ENCODE measurements around the gene SLC35E1.

SLC35E1 gene

GRCh38 chr19:16590876-16591802 is 18.9 kb upstream of the SLC35E1 start:
- H3K4me3 ChIP-seq (ENCODE audit: low read depth, low read length): no peak overlapping the region
- TF ChIP-seq, protein P1, sequence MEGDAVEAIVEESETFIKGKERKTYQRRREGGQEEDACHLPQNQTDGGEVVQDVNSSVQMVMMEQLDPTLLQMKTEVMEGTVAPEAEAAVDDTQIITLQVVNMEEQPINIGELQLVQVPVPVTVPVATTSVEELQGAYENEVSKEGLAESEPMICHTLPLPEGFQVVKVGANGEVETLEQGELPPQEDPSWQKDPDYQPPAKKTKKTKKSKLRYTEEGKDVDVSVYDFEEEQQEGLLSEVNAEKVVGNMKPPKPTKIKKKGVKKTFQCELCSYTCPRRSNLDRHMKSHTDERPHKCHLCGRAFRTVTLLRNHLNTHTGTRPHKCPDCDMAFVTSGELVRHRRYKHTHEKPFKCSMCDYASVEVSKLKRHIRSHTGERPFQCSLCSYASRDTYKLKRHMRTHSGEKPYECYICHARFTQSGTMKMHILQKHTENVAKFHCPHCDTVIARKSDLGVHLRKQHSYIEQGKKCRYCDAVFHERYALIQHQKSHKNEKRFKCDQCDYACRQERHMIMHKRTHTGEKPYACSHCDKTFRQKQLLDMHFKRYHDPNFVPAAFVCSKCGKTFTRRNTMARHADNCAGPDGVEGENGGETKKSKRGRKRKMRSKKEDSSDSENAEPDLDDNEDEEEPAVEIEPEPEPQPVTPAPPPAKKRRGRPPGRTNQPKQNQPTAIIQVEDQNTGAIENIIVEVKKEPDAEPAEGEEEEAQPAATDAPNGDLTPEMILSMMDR (IDR thresholded peaks at IDR 0.05; ENCODE audit: low read depth, low read length): no peak

DNA sequence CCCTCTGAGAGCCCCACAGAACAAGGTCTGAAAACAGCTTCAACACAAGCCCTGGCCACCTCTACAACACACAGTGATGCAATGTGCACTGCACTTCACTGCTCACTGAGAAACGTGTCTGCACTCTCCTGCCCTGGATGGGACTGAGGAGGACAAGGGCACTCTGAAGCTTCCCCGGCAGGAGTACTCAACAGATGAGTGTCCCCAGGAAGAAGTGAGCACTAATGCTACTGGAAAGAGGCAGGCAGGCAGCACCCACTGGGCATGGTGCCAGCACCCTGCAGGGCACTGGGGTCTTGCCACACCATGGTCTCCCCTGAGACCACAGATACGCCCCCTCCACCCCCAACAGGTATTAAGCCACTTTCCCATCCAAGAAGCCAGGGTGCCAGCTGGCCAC is 17.7 kb upstream of the SLC35E1 start:
- H3K4me3 ChIP-seq (ENCODE audit: low read depth, low read length): no peak overlapping the region
- TF ChIP-seq, protein P1 (IDR thresholded peaks at IDR 0.05; ENCODE audit: low read depth, low read length): no peak

GRCh38 chr19:16588824-16589577 is 16.8 kb upstream of the SLC35E1 start:
- TF ChIP-seq, protein P1 (IDR thresholded peaks at IDR 0.05; ENCODE audit: low read depth, low read length): no peak
- no peak overlapping the region for H3K4me3 ChIP-seq (ENCODE audit: low read depth, low read length)

DNA sequence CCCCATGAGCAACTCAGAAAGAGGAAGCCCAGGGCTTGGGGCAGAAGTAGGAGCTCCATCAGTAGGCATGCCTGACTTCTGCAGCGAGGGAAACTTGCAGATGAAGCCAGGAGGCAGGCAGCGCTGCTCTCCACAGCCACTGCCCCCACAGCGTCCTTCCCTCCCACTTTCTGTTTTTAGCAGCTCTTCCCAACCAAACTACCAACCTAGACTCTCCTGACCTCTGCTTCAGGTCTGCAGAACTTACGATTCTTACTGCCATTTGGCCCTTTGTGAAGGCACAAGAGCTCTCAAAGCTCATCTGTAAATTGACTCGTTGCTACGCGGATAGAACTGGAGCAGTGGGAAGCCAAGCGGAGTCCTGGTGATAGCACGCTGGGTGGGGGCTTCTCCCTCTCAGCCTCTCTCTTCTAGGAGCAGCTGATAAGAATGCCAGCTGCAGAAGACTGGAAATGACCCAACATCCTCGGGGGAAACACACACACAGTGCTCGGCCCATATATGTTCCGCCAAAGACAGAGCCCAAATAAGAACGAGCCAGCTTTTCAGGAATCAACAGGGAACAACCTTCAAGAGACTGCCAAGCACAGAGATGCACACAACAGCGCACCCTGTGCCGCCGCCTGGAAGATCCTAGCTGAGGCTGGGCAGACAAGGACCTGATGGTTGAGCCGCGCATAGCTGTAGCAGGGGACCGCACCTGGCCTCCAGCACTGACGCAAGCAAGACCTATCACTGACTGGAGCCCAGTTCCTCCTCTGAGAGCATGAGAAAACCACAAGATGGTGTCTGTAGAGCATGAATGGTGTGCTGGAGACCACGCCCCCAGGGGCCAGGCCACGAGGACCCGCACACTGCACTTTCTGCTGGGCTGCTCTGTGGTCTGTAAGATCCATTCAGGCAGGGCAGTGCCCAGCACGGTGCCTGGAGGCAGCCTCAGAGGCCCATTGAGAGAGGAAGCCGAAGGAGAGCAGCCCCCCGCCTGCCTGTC is 15.9 kb upstream of the SLC35E1 start:
- TF ChIP-seq, protein P1 (IDR thresholded peaks at IDR 0.05; ENCODE audit: low read depth, low read length): no peak
- H3K4me3 ChIP-seq (ENCODE audit: low read depth, low read length): no peak overlapping the region

GRCh38 chr19:16586991-16587832 is 15.0 kb upstream of the SLC35E1 start:
- TF ChIP-seq, protein P1 (IDR thresholded peaks at IDR 0.05; ENCODE audit: low read depth, low read length): no peak
- H3K4me3 ChIP-seq (ENCODE audit: low read depth, low read length): no peak overlapping the region

GRCh38 chr19:16586477-16586871 is 14.3 kb upstream of the SLC35E1 start:
- TF ChIP-seq, protein P1 (IDR thresholded peaks at IDR 0.05; ENCODE audit: low read depth, low read length): no peak
- H3K4me3 ChIP-seq (ENCODE audit: low read depth, low read length): no peak overlapping the region

All from WI38 (cell line).